ENCODE measurements around the gene ZNF326.
A peak's percentile ranks its signal among the peaks of the same experiment; 100 is the strongest.
"Not testable (repeated sequence)": the region's sequence is repeated elsewhere in the genome, so short reads cannot be mapped to it uniquely, and the experiment has no call there.

Gene ZNF326

DNA sequence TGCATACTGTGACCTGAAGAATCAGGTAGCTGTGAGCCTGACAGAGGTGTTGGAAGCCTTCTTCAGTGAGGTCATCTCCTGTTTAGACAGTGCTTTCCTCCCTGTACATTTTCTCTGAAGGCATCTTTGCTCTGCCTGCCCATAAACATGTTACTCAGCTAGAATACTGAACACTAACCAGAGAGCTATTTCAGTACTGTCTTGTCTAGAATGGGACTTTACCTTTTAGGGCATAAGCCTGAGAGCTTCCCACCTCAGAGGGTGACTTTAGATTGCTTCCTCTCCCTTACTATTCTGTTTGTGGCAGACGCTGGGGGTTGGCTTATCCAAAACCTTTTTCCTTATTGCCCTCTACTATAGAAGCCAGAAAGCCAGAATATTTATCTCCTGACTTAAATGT is 23.3 kb upstream of the ZNF326 start:
- DNase-seq, result no peak

DNA sequence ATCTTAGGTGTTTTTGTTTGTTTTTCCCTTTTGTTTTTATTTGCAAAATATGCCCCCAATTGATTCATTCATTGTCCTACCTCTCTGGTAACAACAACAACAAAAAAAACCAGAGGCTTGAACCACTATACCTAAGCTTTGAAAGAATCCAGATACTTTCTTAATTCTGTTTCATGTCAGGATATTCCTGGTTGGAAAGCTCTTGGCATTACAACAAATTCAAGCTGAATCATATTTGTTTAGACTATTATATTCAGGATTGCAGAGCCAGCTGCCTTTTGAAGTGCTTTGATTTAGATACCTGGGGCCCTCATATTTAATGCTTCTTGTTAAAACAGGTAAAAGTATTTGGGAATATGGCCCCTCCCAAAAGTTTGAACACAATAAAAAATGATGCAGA is 22.9 kb upstream of the ZNF326 start:
- DNase-seq, result no peak

DNA sequence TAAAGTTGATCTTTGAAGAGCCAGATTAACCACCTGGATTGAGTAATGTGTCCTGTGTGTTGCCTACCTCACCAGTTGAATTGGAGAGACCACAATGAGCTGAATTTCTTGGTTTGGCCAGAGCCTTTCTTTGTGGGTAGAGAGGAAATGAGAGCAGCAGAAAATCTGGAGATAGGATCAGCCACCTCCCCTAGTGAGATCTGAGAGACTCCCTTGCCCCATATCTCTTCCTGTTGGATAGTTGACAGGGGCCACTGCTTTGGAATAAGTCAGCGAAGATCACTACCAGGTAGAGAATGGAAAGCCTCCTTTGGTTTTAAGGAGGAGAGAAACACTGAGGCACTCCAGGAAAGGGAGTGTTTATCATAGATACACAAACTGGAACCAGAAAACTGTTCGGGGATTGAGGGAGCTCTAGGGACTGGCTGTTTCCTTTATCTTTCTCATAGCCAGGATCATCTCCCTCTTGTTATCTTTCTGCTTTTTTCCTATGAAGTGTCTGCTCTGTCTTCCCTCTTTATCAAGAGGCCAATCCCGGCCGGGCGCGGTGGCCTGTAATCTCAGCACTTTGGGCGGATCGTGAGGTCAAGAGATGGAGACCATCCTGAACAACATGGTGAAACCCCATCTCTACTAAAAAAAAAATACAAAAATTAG is 21.3 kb upstream of the ZNF326 start:
- no peak for DNase-seq

DNA sequence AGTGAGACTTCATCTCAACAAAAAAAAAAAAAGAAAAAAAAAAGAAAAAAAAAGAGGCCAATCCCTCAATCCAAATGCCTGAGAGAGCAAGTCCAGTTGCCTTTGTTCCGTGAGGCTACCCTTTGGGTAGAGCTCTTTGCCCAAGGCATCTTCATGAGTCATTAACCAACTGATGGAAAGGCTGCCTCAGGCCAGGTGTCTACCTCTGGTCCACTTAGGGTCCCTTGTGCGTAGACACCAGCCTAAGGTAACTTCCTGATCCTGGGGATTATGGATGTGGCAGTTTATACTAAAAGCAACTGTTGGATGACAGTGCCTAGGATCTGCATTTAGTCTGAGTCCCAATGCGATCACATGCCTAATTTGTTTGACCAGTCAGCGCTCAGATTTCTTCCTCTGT is 20.7 kb upstream of the ZNF326 start:
- DNase-seq, result no peak

DNA sequence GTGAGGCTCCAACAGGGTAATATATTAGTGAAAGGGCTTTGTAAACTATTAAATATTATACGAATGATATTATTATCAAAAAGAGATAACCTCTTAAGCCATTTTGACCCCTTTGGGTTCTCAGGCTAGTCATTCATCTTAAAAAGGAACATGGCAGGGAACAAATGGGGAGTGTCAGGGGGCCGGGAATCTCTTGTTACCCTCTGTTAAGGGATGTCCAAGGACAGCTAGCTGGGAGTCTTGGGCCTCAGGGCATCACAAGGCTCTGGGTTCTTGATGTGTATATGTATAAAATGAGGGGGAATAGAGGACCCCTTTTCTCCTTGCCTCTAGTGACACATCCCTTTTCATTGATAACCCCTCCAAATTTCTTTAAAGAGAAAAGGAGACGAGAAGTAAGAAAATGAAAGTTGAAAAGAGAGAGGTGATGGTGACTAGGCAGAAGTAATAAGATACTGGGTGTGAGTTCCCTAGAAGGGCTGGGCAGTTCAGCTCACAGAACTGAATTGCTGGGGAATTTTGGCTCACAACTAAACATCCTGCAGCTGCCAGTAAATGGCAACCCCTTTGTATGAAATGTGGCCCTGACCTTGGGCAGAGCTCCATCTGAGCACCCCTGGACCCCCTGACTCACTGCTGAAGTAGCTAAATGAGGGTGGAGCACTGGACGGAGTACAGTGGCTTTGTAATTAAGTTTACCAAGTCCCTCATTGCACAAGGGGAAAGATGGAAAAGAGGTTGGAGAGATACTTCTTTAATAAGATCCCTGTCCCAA is 20.0 kb upstream of the ZNF326 start:
- no peak for DNase-seq

DNA sequence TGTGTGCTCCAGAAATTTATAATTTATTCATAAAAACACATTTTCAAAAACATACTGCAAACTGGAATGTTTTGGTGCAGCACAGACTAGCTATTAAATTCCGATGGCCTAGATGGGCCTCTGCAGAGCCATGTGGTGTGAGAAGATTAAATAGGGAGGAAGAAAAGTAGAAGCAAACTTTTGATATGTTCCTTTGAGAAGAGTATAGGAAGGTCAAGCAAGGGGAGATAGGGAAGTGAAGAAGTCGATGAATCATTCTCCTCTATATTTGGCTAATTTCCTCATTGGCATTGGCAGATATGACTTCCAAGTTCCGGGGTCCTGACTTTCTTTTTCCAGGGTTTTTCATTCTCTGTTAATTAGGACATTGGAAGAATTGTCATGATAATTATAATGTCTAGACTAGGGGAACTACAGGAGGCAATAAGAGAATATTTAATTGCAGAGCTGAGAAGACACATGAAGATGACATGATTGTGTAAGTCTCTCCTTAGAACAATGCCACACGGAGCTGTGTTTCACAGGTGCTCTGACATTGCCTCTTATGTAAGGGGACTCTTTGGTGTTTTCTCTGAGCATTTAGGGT is 19.3 kb upstream of the ZNF326 start:
- no peak for DNase-seq

DNA sequence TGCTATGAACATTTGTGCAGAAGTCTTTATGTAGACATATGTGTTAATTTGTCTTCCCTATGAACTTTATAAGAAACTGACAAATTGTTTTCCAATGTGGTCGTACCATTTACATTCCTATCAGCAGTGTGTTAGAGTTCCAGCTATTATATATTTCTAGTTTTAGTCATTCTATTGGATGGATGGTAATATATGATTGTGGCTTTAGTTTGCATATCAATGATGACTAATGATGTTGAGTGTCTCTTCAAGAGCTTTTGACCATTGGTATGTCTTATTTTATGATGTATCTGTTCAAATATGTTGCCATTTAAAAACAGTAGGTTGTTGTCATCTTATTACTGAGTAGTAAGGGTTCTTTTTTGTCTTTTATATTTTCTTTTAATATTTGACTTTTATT is 16.2 kb upstream of the ZNF326 start:
- no peak for DNase-seq

DNA sequence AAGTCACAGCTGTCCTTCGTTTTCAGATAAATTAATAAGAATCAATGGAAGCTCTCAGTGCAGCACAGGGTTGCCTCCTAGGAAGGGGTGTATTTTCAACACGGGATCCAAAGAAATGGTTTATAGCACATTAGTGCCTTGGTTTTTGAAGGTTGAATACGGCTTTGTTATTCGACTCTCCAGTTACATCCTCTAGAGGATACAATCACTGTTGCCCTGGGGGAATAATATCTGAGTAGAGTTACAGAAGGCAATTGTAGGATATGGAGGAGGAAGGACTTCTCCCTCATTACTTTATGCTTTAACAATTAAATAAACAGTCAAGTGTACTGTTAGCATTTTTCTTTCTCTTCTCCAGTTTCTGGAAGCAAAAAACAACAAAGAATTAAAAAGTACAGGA is 14.3 kb upstream of the ZNF326 start:
- no peak for DNase-seq

DNA sequence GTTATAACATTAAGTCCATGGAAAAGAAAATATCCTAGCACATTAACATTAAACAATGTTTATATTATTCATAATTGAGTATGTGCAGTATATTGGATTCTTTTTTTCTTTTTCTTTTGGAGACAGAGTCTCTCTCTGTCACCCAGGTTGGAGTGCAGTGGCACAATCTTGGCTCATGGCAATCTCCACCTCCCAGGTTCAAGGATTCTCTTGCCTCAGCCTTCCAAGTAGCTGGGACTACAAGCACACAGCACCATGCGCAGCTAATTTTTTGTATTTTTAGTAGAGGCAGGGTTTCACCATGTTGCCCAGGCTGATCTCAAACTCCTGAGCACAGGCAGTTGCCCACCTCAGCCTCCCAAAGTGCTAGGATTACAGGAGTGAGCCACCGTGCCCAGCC is 12.1 kb upstream of the ZNF326 start:
- DNase-seq, result not testable (repeated sequence)

DNA sequence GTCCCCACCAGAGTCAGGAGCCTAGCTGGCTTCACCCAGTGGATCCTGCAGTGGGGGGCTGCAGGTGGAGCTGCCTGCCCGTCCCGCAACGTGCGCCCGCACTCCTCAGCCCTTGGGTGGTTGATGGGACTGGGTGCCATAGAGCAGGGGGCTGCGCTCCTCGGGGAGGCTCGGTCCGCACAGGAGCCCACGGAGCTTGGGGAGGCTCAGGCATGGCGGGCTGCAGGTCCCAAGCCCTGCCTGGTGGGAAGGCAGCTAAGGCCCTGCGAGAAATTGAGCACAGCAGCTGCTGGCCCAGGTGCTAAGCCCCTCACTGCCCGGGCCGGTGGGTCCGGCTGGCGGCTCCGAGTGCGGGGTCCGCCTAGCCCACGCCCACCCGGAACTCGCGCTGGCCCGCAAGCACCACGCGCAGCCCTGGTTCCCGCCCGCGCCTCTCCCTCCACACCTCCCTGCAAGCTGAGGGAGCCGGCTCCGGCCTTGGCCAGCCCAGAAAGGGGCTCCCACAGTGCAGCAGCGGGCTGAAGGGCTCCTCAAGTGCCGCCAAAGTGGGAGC is 10.3 kb upstream of the ZNF326 start:
- DNase-seq, result not testable (repeated sequence)

DNA sequence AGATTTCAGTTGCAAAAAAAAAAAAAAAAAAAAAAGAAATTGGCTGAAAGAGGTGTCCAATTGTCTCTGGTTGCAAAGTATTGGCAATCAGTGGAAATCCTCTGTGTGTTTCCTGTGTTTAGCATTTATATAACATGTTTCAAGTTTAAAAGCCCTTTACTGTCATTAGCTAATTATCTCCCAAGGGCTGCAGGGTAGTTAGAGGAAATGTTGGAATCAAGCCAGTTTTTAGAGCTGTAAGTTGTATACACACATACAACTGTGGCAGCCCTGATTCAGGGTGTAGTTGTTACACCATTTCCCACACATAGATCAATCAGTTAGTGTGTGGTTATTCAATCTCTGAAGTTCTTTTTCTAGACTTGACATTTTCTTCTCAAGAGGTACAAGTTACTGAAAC is 8.9 kb upstream of the ZNF326 start:
- no peak for DNase-seq

DNA sequence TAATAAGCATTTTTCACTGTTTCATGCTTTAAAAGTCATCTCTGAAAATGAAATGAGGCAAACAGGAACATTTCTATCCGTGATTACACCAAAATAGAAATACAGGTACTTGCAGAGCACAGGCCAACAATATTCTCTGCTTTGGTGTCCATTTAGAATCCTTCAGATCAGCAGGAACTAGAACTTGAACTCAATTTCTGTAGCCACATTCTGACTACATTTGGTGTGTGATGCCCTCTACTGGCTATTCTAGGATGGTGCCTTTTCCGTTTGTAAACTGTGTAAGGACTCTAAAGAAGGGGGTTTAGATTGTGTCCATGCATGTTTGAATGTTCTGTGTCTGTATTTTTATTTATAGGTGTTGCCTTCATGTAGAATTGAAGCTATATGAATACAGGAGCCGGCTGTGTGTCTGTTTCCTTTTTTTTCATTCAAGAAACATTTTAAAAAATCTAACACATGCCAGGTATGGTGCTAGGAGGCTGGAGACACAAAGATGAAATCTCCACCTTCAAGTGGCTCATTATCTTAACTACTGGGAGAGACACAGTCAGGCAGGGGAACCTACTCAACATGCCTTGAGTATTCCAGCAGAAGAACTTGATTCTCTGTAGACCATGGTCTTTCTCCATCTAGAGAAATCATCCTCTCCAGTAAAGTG is 7.6 kb upstream of the ZNF326 start:
- peak; percentile 25 for DNase-seq

DNA sequence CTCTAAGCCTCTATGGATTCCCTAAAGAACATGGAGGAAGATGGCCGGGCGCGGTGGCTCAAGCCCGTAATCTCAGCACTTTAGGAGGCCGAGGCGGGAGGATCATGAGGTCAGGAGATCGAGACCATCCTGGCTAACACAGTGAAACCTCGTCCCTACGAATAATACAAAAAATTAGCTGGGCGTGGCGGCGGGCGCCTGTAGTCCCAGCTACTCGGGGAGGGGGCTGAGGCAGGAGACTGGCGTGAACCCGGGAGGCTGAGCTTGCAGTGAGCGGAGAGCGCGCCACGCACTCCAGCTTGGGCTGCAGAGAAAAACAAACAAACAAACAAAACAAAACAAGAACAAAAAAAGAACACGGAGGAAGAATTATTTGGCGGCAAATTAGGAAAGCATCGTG is 5.8 kb upstream of the ZNF326 start:
- no peak for DNase-seq

DNA sequence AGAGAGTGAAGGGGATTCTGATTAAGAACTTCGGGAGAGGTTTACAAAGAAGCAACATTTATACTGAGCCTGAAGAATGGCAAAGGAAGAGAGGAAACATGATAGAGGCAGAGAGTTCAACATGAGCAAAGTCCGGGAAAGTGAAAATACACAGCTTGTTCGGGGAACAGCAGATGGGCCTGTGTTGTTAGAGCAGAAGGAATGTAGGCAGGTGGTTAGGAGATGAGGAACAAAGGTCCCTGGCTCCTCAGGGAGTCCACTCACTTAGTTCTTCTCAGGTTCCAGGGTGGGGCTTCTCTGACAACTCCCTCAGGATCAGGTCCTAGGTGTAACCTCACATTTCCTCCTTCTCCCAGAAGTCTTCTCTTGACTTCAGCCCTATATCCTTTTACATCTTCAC is 5.1 kb upstream of the ZNF326 start:
- no peak for DNase-seq

DNA sequence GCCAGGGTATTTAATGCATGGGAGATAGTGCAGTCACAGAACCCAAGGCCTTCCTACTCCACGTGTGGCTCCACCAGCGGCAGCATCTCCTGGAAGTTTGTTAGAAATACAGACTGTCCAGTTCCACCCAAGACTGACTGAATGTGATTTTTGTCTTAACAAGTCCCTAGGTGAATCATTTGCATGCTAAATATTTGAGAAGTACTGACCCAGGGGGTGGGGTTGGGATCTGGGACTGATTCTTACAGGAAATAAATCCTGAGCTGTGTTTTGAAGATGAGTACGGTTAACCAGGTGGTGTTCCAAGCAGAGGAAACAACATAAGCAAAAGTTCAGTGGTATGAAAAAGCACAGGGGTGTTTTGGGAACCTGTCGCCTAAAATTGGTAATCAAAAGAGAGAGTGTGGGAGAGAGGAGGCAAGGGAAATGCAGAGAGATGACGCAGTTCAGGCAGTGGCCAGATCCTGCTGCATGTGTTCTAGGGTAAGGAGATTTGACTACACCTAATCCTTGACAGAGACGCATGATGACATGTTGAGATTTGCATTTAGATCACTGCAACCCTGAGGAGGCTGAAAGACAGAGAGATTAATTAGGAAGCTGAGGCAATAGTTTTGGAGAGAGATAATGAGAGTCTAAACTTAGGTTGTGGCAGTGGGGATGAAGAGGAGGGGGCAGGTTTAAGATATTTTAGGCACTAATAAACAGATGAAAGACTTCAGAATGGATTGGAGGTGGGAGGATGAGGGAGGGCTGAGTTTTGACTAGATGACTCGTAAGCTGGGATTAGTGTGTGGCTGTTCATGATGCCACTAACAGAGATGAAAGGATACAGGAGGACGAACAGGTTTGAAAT is 3.7 kb upstream of the ZNF326 start:
- no peak for DNase-seq

DNA sequence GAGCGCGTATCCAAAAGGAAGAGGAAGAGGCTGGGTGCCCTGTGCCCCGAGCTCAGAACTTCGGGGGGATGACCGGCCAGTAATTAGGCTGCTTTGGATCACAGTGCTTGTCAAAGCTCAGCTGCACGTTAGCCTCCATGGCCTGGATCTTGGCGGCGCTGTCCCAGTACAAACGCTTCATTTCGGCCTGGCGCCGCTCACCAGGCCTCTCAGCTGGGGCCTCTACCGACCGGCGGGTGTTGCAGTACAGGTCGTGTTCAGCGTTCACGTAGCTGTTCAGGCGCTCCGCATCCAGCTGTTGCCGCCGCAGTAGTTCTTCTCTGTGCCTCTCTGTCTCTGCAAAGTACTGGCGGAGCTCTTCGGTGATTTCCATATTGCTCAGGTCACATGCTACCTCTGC is 1.4 kb upstream of the ZNF326 start:
- DNase-seq, result no peak

DNA sequence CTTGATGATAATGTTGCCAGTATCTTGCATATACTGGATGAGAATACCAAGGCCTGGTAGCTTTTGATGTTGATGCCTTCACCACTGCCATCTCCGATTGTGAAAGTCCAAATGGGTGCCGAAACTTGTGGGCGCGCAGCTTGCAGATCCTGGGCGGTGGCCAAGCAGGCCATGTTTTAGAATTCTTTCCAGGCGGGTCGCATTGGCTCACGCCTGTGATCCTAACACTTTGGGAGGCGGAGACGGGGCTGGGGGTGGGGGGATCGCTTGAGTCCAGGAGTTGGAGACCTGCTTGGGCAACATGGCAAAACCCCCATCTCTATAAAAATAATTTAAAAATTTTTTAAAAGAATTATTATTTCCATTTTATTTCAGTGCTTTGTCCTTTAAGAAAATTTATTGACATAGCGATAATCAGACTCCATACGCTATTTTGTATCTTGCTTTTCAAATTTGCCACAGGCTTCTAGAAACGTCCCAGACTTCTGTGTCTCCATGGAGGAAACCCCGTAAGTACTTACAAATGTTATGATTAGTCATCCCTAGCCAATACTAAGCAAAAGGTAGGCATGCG is 592 bp upstream of the ZNF326 start:
- DNase-seq, result no peak

DNA sequence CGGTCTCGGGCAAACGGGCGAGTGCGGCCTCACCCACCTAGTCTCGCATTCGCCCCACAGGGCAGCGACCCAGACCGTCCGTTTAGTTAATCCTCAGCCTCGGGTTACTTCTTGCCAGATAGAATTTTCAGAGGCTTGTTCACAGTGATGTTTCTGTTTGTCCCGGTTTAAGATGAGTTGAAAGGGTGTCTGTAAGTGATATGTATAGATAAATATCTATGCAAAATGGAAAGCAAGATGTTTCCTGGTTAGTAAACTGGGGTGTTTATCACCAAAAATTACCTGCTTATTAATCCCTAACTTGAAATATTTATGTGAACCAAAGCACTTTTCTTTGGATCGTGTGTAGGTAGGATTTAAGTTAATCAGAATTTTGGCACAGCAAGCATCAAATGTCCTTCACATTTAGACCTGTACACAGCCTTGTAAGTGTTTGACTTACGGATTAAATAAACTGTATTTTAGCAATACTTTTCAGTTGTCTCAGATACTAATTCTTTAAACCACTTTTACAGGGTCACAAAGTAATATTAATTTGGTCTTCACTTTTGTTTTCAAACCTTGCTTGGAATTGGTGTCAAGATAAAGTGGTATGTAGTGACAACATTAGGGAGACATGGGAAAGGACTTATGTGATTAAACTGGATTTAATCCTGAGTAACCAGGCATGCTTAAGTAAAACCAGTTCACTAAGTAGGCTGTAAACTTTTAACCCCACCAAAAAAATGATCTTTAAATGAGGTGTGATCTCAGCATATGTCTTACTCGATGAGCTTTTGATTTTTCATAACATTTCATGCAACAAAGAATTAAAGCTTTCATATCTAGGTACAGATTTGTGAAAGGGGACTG is 914 bp downstream of the ZNF326 start:
- no peak for DNase-seq

DNA sequence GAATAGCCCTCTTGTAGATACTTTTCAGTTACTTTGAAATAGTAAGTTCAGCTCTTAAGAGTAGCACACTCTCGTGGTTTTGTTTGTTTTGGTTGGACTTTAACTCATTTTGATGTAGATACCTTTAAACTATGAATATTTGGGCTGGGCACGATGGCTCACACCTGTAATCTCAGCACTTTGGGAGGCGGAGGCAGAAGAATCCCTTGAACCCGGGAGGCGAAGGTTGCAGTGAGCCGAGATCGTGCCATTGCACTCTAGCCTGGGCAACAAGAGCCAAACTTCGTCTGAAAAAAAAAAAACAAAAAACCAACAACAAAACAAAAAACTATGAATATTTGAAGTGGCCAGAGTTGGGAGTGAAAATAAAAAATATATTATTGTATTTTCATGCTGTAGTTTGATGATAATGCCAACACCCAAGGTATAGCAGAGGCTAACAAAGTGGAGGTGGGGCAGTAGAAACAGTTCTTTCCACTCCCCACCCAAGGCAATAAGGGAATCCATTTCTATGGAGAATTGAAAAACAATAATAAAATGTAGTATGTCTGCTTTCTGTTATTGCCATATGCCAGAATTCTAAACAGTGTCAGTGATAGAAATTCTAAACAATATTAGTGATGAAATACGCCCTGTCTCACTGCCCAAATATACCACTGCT is 1.7 kb downstream of the ZNF326 start:
- DNase-seq, result no peak

DNA sequence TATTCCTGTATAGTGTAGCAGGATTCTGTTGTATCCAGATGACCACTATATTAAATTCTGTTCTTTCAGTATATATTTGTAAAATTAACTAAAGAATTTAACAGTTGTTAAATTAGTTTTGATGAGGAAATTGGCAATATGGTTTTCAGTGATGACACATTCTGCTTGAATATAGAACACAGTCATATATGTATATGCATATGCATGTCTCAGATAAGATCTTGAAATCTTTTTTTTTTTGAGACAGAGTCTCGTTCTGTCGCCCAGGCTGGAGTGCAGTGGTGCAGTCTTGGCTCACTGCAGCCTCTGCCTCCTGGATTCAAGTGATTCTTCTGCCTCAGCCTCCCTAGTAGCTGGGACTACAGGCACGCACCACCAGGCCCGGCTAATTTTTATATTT is 2.2 kb downstream of the ZNF326 start:
- DNase-seq, result not testable (repeated sequence)

DNA sequence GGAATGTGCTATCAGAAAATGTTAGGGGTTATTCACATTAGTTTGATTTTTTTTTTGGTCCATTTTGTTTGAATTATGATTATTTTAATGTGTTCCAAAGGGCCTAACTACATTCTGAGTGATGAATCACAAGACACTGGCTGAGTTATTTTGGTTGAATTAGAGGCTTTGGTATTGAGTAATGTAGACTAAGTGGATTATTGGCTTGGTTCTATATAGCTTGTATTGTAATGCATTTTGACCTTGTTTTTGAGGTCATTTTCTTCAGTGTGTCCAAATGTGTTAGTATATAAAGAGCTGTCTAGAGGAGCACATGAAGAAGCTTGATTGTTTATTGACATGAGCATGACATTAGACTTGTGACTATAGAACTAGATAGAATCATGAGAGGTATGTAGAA is 3.4 kb downstream of the ZNF326 start:
- DNase-seq, result no peak

All from stimulated activated CD4-positive, alpha-beta T cell treated with anti-CD3 and anti-CD28 coated beads, Interleukin-1b, Interleukin-23, amount 100 ng/mL, for 48 hours (primary cell).